Subcutaneous adipose tissue (tissue), 4 donors: ENCODE measurements around the gene ULK1. TPM values are rescaled to one million over a fixed set of nuclear protein-coding genes. Genes with fewer than 3 reads are reported as not detected.

ENCODE experiments used
- CTCF ChIP-seq: fragments of 450-650 bp; IDR thresholded peaks from one replicate; pipeline ENCODE4 v1.5.1; 2016; ENCODE audit warnings: low read depth, mild to moderate bottlenecking, control low read depth, antibody characterized with exemption, moderate library complexity
- total RNA-seq, 4 donors: library from RNA; depleted of rRNA; stranded (reverse); fragments of >200 nt; gene quantifications; one replicate each; pipeline ENCODE4 v1.1.0, GENCODE V29; 2016

The ULK1 gene
- total RNA-seq, 4 donors from 2014 or later = 10.9 to 35.8 (median 16.3) TPM

- TF ChIP-seq CTCF = no peak
Measured at GRCh38 chr12:131928080-131928710, 33.8 kb downstream of the ULK1 start.

GRCh38 chr12:131928711-131929580 is 34.5 kb downstream of the ULK1 start, which contains the start of gene PUS1:
Gene PUS1, plus strand, starts transcription at chr12:131929276. Its CDS starts 447 bp downstream, at chr12:131929723.
- TF ChIP-seq CTCF = no peak

- no peak for TF ChIP-seq CTCF
Measured at GRCh38 chr12:131929581-131930456, 35.4 kb downstream of the ULK1 start.

- TF ChIP-seq CTCF = no peak
Measured at GRCh38 chr12:131930510-131930909, 36.1 kb downstream of the ULK1 start.

GRCh38 chr12:131933387-131933786 is 39.0 kb downstream of the ULK1 start:
- no peak for TF ChIP-seq CTCF

GRCh38 chr12:131934535-131934934 is 40.1 kb downstream of the ULK1 start:
- TF ChIP-seq CTCF = no peak
